GM18499 (cell line): ENCODE data around the gene SLC25A44.

Experiments used
- ATAC-seq: cut with Tn5 transposase; IDR thresholded peaks from one replicate; pipeline ENCODE4 v1.9.1; 2021; ENCODE audit warnings: moderate number of reproducible peaks; ENCODE audit not compliant: insufficient read depth, unreplicated experiment

SLC25A44 gene

DNA sequence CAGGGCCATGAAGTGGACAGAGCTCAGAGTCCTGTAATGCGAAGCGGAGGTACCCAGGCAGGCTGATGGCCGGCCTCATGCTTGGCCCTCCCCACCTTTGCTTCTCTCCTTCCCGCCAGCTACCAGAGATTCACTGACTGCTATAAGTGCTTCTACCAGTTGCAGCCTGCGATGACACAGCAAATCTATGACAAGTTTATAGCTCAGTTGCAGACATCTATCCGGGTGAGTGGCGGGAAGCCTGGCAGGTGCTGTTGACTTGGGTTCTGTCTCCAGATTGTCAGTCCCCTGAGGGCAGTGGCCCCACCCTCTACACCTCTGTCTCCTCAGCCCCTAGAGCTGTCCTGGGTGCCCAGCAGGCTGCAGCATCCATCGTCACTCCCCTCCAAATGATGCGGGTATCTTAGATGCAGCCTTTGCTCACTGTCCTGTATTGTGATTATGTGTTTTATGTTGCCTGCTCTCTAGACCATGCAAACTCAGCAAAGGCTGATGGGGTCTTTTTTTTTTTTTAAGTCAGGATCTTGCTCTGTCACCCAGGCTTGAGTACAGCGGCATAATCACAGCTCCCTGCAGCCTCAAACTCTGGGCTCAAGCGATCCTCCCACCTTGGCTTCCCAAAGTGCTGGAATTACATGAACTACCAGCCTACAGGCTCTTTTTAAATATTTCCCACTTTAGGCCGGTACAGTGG, 38.4 kb downstream of the SLC25A44 start:
- ATAC-seq: no peak

DNA sequence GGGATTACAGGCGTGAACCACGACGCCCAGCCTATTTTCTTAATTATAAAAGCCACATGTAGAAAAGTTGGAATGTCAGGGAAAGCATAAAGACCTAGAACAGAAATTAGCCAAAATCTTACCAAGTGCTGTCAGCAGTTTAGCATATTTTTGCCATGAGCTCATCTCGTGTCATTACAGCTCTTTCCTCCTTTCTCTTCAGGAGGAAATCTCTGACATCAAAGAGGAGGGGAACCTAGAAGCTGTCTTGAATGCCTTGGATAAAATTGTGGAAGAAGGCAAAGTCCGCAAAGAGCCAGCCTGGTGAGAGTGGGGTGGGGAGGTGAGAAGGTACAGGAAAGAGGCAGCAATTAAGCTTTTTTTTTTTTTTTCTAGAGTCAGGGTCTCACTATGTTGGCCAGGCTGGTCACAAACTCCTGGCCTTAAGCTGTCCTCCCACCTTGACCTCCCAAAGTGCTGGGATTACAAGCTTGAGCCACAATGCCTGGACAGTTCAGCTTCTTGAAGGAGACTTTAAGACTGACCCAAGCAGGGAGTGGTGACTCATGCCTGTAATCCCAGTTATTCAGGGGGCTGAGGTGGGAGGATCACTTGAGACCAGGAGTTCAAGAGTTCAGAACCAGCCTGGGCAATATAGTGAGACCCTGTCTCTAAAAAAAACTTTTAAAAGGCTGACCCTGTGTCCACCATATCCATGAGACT, 39.7 kb downstream of the SLC25A44 start:
- no peak for ATAC-seq

DNA sequence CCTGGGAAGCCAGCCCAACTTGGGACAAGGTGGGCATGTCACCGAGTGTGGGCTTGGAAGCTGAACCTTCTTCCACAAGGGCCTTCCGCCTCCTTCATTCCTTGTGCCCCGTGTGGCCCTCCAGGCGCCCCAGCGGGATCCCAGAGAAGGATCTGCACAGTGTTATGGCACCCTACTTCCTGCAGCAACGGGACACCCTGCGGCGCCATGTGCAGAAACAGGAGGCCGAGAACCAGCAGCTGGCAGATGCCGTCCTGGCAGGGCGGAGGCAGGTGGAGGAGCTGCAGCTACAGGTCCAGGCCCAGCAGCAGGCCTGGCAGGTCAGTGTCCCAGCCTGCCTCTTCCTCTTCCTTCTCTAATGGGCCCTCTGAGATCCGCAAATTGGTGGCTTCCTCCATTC, 42.3 kb downstream of the SLC25A44 start:
- ATAC-seq: no peak

DNA sequence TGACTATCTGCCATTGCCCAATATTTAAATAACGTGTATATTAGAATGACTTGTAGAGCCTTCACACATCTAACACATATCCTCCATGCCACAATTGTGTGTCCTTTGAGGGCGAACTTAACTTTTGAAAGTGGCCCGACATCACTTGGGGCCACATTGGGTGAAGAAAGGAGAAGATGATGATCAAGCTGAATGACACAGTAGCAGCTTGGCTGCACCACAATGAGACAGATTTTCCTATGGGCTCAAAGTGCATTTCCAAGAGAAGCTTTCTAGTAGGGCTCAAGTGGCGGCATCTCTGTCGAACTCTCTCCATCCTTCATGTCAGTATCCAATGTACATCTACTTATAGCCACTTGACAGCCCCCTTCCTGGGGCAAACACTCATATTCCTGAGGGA, 44.3 kb downstream of the SLC25A44 start:
- no peak for ATAC-seq

DNA sequence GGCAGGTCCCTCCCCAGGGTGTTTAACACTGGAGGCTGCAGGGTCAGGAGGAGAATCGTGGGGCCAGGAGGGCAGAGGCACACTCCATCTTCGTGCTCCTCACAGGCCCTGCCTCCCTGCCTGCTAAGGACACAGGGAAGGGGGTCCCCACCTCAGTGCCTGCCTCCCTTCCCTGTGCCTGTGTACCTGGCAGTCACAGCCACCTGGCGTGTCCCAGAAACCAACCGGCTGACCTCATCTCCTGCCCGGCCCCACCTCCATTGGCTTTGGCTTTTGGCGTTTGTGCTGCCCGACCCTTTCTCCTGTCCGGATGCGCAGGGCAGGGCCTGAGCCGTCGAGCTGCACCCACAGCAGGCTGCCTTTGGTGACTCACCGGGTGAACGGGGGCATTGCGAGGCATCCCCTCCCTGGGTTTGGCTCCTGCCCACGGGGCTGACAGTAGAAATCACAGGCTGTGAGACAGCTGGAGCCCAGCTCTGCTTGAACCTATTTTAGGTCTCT, 47.5 kb downstream of the SLC25A44 start:
- no peak for ATAC-seq

DNA sequence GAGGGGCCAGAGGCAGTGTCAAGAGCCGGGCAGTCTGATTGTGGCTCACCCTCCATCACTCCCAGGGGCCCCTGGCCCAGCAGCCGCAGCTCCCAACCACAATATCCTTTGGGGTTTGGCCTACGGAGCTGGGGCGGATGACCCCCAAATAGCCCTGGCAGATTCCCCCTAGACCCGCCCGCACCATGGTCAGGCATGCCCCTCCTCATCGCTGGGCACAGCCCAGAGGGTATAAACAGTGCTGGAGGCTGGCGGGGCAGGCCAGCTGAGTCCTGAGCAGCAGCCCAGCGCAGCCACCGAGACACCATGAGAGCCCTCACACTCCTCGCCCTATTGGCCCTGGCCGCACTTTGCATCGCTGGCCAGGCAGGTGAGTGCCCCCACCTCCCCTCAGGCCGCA, 48.0 kb downstream of the SLC25A44 start, which contains the start of gene BGLAP:
Gene BGLAP, plus strand, starts transcription at position 259 of the 400 bp plus-strand sequence. Its CDS starts 48 bp downstream, at position 307.
- ATAC-seq: no peak

DNA sequence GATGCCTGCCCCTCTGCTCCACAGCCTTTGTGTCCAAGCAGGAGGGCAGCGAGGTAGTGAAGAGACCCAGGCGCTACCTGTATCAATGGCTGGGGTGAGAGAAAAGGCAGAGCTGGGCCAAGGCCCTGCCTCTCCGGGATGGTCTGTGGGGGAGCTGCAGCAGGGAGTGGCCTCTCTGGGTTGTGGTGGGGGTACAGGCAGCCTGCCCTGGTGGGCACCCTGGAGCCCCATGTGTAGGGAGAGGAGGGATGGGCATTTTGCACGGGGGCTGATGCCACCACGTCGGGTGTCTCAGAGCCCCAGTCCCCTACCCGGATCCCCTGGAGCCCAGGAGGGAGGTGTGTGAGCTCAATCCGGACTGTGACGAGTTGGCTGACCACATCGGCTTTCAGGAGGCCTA, 48.8 kb downstream of the SLC25A44 start:
- no peak for ATAC-seq

DNA sequence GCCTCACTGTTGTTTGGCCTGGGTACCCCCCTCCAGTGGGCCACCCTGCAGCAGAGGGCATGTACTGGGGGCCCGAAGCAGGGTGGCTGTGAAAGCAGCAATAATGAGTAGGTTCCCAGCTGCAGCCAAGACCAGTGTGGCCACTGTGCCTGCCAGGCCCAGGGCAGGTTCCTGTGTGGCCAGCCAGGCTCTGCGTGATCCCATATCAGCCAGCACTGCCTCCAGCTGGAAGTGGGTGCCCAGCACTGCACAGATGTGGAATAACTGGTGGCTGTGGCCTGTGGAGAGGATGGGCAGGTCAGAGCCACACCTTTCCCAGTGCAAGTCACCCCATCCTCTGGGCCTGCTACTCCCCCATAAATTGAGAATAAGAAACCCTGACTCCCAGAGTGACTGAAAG, 50.2 kb downstream of the SLC25A44 start:
- no peak for ATAC-seq

DNA sequence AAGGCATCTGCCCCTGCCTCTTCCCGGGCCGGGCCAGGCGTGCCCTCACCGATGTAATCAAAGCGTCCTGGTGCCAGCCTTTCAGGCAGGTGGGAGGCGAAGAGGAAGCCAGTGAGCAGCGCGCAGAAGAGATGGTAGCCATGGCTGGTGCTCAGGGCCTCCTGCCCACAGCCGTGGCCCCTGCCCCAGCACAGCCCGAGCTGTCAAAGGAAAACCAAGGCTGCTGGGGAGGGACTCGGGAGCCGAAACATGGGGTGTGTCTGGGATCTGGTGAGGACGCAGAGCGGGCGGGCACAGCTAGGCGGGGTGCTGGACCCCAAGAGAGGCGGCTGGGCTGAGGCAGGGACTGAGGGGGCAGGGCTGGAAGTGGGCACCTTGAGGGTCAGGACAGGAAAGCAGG, 50.8 kb downstream of the SLC25A44 start:
- ATAC-seq: no peak

DNA sequence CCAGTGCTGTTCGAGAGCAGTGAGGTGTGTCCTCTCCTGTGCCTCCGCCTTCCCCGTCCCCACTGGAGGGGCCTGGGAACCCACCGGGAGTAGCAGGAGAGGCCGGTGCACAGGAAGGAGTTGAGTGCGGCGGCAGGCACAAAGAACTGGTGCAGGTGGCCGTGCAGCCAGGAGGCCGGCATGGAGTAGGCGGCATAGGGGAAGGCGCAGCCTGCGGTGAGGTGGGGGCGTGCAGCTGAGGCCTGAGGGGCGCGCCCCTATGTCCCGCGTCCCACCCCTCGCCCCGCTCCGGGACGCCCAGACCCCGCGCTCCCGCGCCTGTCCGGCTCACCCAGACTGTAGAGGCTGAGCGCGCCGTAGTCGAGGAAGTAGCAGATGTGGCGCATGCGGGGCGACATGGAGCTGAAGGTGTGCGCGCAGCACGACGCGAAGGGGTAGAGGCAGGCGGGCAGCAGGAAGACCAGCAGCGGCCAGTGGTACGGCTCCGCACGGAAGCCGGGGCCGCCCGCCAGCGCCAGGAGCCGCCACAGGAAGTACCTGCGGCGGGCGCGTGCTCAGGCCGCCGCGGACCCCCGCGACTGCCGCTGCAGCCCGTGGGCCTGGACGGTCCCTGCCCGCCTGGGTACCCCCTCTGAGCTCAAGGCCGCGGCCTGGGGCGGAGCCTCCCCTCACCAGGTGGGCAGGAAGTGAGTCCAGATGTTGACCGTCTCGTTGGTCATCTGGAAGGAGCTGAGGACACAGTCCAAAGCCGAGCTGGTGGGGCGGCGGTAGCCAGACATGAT, 51.7 kb downstream of the SLC25A44 start:
- no peak for ATAC-seq

DNA sequence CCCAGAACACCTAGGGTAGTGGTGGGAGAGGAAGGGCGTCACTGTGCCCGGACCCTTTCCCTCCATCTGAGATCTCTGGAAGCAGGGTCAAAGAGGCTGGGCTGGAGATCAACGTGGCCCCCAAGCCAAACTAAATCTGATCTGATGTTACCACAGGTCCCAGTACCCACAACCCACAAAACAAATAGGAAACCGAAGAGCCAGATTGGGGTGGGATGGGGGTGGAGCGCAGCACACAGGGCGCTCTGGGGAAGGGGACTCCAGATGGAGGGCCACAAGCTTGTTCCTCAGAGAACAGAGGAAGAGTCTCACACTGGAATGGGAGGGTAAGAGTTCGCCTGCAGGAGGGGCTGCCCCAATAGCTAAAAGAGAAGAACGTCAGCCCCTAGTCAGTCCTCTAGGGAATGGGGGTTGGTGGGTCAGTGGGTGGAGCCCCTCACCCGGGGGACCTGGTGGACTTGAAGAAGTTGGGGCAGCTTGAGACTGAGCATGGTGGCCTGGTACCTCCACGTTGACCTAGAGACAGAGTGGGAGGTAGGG, 52.4 kb downstream of the SLC25A44 start:
- no peak for ATAC-seq

DNA sequence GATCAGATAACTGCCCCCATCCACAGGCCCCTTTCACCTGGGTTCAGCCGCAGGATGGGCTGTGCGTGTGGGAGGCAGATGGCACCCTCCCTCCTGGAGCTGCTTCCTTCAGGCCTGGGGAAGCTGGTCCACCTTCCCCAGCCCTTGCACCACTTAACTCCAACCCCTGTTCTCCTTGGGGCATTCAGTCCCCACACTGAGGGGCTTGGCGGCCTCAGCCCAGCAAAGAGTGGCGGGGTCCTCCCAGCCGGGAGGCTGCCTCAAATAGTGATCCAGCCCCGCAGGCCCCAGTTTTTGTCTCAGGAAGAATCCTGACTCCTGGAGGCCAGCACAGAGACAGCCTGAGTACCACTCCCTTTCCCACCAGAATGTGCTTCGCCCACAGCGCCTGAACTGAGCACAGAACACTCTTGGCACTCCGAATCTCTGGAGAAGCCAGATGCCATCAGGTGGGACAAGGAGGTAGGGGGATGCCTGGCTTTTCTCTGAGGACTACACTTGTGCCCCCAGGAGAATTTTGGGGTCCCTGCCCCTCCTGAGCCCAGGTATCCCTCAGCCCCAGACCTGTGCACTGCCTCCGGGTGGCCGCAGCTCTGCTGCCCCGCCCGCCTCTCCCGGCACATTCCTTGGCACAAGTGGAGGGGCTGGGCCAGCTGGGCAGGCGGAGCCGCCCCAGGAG, 53.0 kb downstream of the SLC25A44 start:
- no peak for ATAC-seq

DNA sequence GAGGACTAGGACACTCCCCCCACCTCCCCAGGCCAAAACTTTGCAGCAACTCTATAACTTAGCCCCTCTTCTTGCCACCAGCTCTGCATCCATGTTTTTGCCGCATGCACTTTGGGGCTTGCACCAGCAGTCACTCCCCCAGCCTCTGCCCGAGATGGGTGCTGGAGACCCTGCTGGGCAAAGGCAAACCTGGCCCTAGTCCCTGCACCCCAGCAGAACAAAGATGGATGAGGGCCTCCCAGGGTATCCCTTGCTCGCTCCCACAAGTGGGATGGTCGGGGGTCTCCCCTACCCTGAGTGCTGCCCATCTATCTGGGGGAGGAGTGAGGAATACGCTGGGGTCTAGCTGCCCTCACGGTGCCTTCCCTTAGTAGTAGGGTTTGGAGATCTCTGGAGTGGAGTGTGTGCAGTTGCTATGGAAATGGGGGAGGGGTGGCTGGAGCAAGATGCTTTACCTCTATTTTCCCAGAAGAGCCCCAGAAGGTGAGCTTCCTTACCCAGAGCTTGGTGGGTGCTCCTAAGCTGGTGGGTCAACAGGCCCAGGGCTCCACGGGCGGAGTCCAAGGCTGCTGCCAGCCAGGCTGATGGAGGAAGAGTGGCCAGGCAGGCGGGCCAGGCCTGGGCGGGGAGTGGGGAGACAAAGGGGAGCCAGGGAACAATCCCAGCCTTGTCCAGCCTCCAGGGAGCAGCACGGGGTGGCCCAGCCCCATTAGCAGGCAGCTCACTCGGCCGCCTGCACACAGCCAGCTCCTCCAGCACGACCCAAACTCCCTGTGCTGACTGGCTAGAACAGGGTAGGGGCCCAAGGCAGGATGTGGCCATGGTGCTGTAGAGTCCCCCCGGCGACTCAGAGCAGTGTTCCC, 53.8 kb downstream of the SLC25A44 start, which contains the start of gene PAQR6:
Gene PAQR6, minus strand, starts transcription at position 597 of the 863 bp plus-strand sequence. CDS start 1,325 bp downstream, outside the sequence.
- no peak for ATAC-seq

DNA sequence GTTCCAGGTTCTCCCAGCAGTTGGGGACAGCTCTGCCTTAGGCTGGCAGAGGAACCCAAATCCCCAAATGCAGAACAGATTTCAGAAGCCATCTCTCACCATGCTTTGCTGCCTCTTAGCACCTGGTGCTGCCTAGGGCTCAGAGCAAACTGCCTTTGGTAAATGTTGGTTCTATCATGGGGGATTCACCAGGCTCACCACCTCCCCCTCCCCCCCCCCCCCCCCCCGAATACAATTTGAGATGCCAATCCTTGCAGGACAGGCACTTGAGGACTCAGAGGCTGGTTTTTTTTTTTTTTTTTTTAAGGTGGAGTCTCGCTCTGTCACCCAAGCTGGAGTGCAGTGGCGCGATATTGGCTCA, 54.4 kb downstream of the SLC25A44 start:
- no peak for ATAC-seq

DNA sequence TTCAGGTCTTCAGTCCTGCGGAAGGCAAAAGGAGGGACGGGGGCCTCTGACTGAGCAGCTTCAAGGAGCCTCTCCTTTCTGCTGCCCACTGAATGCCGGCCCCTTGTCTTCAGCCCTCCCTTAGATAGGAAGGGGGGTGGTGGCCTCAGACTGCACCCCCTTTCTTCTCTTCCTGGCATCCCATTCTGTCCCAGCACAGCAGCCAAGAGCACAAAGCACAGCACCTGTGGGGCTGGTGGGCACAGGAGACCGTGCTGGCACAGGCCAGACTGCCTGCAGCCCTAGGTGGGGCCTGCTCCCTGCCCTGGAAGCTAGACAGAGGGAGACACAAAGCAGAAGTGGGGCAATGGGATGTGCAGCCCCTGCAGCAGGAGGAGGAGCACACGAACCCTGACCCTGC, 55.7 kb downstream of the SLC25A44 start:
- ATAC-seq: no peak

DNA sequence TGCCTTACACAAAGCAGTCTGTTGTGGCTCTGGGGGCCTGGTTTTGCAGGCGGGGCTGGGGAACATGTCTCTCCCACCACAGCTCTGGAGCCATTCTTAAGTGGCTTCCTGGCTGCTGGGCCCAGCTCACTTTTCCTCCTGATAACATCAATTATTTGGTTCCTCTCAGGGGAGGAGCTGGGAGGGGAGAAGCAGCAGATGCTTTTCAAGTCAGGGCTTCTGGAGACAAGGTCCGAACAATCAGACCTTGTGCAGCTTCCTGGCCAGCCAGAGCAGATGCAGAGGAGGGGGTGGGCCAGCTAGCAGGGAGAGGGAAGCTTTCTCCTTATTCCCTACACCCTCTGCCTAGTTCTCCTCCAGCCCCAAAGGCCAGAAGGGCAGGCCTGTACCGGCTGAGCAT, 57.6 kb downstream of the SLC25A44 start:
- no peak for ATAC-seq

DNA sequence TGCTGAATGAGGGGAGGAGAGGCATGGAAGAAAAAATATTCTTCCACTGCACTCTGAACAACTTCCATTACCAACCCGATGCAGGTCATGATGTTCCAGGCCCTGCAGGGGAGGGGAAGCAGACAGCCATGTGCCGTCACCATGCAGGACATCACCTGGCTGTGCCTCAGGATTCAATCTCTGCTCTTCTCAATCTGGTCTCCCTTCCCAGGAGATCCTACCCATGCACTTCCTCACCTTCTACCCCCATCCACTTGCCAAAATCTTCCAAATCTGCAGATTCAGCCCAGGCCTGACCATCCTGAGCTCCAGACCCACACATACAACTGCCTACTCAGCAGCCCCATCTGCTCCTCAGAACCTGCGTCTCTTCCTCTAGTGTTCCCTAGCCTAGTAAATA, 59.7 kb downstream of the SLC25A44 start:
- ATAC-seq: no peak

DNA sequence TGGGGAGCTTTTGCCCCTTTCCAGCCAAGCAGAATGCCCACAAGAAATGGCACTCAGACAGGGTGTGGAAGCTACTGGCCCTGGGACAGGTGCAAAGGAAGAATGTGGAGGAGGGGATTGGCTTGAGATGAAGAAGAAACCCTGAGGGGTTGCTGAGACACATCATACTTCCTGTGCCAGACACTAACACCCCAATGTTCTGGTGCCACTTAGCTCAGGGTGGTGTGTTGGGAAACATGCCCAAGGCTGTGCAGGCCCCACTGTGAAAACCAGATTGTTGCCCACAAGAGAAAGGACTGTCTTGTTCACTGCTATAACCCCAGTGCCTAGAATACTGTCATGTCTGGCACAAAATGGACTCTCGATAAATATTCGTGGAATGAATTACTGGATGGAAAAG, 63.8 kb downstream of the SLC25A44 start:
- no peak for ATAC-seq

DNA sequence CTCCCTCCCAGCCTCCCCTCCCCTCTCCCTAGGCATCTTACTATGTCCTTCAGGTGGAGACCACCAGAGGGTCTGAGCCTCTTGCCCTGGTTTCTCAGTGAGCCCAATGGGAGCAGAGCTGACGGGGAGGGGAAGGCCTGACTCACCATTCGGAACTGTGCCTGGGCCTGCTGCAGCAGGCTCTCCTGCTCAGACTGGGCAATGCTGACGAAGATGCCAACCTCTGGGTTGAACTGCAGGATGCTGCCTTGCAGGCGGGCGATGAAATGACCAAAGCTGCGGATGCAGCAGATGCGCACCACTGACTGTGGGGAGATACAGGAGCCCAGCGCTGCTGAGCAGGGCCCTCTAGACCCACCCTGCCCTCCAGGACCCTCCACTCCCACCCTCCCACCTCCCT, 65.0 kb downstream of the SLC25A44 start:
- ATAC-seq: no peak
